ENCODE measurements around the gene PKNOX2.

Gene PKNOX2

DNA sequence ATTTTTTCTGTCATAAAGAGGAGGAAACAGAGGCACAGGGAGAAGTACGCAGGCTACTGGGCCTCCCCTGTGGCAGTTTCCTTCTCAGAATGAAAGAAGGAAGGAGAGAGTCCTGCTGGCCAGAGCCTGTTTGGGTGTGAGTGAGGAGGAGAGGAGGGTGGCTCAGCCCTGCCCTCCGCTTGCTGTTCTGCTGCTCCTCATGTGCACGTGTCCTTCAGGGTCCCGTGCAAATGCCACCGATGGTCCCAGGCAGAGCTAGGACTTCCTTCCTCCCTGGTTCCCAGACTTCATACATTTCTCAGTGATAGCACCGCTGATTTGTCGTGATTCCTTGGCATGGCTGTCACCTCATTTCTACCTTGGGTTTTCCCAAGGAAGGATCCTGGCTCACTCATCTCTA lies 88.7 kb downstream of the PKNOX2 start:
- no peak for TF ChIP-seq ZFX (IDR thresholded peaks at IDR 0.05)
- TF ChIP-seq, protein P1, sequence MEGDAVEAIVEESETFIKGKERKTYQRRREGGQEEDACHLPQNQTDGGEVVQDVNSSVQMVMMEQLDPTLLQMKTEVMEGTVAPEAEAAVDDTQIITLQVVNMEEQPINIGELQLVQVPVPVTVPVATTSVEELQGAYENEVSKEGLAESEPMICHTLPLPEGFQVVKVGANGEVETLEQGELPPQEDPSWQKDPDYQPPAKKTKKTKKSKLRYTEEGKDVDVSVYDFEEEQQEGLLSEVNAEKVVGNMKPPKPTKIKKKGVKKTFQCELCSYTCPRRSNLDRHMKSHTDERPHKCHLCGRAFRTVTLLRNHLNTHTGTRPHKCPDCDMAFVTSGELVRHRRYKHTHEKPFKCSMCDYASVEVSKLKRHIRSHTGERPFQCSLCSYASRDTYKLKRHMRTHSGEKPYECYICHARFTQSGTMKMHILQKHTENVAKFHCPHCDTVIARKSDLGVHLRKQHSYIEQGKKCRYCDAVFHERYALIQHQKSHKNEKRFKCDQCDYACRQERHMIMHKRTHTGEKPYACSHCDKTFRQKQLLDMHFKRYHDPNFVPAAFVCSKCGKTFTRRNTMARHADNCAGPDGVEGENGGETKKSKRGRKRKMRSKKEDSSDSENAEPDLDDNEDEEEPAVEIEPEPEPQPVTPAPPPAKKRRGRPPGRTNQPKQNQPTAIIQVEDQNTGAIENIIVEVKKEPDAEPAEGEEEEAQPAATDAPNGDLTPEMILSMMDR (conservative IDR thresholded peaks at IDR 0.05): no peak
- H3K27ac ChIP-seq: no peak overlapping the region

DNA sequence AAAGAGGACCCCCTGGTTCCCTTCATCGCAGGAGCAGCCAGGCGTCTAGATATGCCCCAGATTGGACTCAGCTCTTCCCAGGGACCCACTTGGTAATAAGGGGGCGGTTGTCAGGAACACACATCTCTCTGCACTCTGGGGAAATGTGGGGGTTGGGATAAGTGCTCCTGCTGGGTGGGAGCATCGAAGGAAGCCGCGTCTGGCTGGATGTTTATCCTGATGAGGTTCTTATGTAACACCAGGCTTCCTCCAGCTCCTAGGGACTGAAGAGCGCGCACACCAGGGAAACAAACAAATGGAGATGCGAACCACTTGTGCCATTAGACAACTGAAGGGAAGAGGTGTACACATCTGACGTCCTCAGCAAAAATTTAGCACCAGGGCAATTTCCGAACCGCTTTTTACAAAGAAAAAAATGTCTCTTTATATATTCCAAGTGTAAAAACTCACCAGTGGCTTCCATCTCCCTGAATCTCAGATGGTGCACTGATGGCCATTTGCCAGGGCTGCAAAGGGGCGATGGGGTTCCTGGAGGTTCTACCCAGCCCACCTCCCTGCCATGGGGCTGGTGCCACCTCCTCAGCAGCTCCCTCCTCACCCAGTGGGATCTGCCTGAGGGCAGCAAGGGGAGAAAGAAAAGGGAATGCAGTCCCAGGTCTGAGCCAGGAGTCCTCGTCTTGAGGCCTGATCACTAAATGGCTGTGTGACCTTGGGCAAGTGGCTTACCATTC lies 89.4 kb downstream of the PKNOX2 start:
- no peak overlapping the region for H3K27ac ChIP-seq
- no peak for TF ChIP-seq ZFX (IDR thresholded peaks at IDR 0.05)
- TF ChIP-seq, protein P1 (conservative IDR thresholded peaks at IDR 0.05): no peak

DNA sequence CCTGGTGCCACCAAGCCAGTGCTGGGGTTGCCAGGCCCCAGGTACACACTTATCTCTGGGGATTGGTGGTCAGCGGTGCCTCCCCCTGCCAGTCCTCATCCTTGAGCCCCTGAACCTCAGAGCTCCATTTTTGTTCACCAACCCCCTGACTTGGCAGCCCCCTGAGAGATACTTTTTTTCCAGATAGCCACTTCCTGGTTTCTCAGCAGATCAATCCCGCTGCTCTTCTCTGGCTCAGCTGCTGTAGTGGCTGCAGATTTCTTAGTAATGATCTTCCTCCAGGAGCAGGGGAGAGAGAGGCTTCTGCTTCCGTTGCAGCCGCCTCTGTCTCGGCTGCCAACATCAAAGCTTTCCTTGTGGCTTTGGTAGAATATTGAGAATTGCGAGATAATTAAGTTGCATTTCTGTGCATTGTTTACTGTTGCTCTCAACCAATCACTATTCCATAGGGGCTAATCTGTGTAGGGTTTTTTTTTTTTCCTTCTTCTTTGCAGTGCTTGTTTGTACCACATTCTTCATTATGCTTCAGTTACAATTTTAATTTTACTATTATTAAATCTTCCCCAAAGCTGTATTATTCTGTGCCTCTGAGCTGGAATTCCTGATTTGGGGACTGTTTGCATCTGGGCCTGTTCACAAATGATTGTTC lies 92.1 kb downstream of the PKNOX2 start:
- H3K27ac ChIP-seq: no peak overlapping the region
- no peak for TF ChIP-seq ZFX (IDR thresholded peaks at IDR 0.05)
- TF ChIP-seq, protein P1 (conservative IDR thresholded peaks at IDR 0.05): no peak

DNA sequence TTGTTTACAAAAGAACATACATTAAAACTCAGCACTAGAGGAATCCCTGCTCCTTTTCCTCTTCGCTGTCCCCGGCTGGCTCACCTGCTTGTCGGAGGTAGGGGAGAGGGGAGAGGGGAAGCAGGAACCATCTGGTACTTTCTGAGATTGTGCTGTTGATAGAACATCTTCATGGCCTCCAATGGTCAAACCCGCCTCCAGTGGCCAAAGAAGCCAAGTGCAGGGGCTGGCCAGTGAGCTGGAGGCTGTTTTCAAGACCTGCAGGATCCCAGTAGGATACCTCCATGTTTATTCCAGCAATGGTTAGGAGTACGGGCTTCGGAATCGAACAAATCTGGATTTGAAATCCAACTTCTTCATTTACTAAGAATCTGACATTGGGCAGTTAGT lies 92.6 kb downstream of the PKNOX2 start:
- TF ChIP-seq ZFX (IDR thresholded peaks at IDR 0.05): no peak
- TF ChIP-seq, protein P1 (conservative IDR thresholded peaks at IDR 0.05): no peak; the same call in 1 of the 2 replicates
- H3K27ac ChIP-seq: no peak overlapping the region

DNA sequence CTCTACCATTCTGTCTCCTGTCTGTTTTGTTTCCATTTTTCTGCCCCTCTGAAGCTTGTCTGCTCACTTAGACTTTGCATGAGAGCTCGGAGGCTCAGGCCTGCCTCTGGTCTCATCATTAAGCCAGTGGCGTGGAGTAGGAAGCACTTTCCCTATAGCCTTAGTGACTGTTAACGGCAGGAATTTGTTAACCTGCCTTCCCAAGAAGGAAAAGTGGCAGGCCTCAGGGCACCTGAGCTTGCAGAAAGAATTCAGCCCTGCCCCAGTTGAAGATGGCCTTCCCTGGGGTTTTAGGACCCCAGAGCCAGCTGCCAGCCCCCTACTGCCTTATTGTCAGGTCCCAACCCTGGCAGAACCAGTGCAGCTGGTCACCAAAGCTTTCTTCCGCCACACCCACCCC lies 93.2 kb downstream of the PKNOX2 start:
- TF ChIP-seq ZFX (IDR thresholded peaks at IDR 0.05): no peak
- TF ChIP-seq, protein P1 (conservative IDR thresholded peaks at IDR 0.05): no peak
- no peak overlapping the region for H3K27ac ChIP-seq

DNA sequence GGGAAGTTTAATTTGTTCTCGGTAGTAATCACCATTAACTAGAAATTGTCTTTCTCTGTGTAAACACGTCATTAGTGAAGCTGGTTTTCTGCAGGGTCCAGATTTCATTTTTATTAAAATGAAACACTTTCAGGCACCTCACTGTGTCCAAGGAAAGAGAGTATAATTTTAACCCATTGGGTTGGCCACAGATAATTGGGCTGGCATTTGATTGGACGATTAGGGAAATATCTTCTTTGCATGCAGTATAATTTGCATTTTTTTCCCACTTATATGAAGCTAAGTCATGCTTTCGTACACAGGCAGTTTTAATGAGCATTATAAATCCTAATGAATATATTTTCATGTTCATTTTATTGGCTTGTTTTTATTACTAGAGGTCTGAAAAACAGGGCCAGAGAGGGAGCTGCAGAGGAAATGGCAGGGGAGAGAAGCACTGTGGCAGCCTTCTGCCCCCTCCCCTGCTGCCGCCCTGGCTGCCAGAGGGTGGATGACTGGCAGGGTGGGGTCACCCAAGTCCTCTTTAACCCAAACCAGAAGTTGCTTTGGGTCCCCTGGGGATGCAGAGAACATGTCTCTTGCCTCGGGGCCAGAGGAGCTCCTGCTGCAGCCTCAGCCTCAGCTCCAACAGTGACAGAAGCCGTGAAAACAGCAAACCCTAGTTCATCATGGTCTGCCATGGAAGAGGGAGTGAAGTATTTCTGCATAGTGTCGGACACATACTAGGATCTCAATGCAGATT lies 93.9 kb downstream of the PKNOX2 start:
- H3K27ac ChIP-seq: no peak overlapping the region
- TF ChIP-seq, protein P1 (conservative IDR thresholded peaks at IDR 0.05): no peak
- no peak for TF ChIP-seq ZFX (IDR thresholded peaks at IDR 0.05)

- no peak overlapping the region for H3K27ac ChIP-seq
- no peak for TF ChIP-seq ZFX (IDR thresholded peaks at IDR 0.05)
- TF ChIP-seq, protein P1 (conservative IDR thresholded peaks at IDR 0.05): no peak
Observed at GRCh38 chr11:125261588-125261987, 97.0 kb downstream of the PKNOX2 start.

All from C4-2B (cell line).